RPMI7951 (cell line): ENCODE results near the gene FGF11. TPM values are rescaled to one million over a fixed set of nuclear protein-coding genes. Genes with fewer than 3 reads are reported as not detected.
"Not testable (repeated sequence)": the region's sequence is repeated elsewhere in the genome, so short reads cannot be mapped to it uniquely, and the experiment has no call there.

ENCODE experiments used
- DNase-seq: peaks from one replicate; pipeline ENCODE4 v3.0.0-alpha.2; 2012; ENCODE audit warnings: low read depth
- total RNA-seq: library from RNA; depleted of rRNA; stranded (reverse); fragments of >200 nt; shearing (Covaris generic); gene quantifications from 2 replicates; pipeline ENCODE4 v1.2.3, GENCODE V29; 2014

FGF11 gene
- total RNA-seq, 1 experiment from 2014 or later = 4.1 TPM

DNA sequence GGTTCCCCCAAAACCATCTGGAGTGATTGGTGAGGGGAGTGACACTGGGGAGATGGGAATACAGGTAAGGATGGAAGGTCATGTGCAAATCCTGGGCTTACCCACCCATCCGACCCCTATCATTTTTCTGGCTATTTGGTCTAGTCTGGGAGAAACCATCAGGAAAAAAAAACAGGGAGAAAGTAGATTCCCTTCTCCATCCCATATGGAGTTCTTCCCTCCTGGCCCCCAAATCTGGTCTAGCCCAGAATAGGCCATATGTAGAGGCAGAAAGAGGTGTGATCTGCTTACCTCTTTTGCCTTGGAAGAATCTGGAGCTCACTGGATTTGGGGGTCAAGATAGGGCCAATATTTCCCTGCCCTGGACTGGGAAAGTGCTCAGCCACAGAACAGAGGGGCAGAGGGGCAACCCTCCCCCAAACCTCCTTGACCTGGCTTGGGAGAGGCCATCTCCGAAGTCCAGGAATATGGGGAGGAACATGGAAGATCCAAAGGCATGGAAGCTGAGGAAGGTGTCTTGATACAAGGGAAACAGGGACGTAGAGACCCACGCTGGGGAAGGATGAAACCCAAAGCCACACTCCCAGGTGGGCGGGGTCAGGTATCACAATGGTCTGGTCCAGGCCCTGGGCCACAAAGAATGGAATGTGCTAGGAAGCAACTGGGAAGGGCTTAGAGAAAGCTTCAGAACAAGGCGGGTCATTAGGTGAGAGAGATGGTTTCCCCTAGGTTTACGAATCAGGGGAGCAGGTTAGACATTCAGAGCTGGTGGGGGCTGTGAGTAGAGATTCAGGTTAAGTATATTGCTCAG, 21.7 kb downstream of the FGF11 start:
- DNase-seq = no peak

DNA sequence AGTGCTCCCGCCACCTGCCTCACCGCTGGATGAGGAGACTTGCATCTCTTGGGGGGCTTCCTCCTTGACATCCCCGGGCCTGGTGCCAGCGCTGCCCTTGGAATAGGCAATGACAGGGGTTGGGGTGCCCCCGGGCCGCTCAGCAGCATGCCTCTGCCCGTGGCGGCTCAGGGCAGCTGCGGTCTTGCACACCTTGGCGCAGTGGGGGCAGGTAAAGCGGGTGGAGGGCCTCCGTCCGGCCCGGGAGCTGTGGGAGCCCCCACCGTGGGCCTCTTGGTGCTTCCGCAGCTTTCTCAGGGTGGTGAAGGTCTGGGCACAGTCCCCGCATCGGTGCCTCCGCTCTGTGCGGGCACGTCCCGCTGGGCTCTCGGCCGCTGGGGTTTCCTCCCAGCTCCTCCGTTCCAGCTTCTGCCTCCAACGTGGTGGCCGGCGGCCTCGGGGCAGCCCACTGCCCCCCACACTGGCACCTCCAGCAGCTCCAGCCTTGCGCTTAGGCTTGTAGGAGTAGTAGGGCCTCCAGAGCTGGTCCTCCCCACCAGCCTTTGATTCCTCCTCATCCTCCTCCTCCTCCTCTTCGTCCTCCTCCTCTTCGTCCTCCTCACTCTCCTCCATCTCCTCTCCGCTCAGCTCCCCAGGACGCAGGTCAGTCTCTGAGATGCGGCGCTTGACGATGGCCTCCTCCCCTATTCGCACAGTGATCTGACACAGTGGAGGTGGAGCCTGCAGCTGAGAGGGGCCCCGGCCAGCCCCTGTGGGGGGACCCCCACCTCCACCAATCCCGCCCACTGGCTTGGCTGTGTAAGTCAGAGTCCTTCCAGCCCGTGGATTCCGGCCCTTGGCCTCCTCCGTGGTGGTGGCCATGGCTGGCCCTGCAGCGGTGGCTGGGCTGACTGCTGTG, 23.4 kb downstream of the FGF11 start:
- no peak for DNase-seq

DNA sequence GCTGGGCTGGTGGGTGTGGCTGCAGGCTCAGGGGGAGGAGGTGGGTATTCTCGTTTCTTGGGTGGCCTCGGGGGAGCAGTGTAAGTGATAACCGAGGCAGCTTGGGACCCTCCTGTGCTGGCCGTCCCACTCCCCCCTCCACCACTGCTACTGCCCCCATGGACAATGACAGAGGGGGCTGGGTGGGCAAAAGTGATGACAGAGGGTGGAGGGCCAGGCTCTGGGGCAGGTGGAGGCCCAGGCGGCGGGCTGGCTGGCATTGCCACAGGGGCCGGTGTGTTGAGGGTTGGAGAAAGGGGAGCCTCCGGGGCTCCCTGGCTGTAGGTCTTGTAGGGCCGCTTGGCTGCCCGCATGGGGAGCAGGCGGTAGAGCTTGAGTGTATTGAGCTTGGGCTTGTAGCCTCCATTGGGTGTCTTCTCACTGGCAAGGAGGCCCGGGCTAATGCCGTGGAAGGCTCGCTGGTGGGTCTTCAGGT, 24.1 kb downstream of the FGF11 start:
- no peak for DNase-seq

DNA sequence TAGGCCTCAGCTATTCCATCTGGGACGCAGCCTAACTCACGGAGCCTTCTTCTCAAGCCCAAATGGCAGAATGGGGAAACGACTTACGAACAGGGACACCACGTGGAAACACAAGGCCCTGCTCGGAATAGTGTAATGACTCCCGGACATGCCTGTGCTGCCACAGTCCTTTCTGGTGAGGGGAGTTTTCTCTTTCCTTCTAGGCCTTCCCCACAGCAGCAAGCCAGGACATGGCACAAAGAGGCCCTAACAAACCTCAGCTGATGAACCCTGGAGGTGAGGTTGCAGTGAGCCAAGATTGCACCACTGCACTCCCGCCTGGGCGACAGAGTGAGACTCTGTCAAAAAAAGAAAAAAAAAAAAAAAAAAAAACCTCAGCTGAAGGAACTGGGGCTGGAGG, 24.8 kb downstream of the FGF11 start:
- no peak for DNase-seq

- DNase-seq = no peak
Measured at GRCh38 chr17:7465597-7466275, 26.4 kb downstream of the FGF11 start.

DNA sequence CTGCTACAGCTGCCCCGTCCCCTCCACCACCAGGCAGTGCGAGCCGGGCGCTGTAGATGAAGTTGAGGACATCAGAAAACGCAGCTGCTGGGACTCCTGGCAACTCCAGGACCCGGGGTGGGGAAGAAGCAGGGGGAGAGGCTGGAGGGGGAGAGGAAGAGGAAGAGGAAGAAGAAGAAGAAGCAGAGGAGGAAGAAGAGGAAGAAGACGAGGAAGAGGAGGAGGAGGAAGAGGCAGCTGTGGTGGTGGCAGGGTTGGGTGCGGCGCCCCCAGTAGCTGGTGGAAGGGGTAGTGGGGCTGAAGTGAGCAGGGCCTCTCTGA, 27.0 kb downstream of the FGF11 start:
- DNase-seq = no peak

- DNase-seq = peak; percentile 67
Measured at GRCh38 chr17:7466639-7467341, 27.5 kb downstream of the FGF11 start.

GRCh38 chr17:7467498-7467897, 28.2 kb downstream of the FGF11 start:
- no peak for DNase-seq

GRCh38 chr17:7468290-7468689, 29.0 kb downstream of the FGF11 start:
- no peak for DNase-seq

- DNase-seq = no peak
Measured at GRCh38 chr17:7468804-7469389, 29.6 kb downstream of the FGF11 start.

DNA sequence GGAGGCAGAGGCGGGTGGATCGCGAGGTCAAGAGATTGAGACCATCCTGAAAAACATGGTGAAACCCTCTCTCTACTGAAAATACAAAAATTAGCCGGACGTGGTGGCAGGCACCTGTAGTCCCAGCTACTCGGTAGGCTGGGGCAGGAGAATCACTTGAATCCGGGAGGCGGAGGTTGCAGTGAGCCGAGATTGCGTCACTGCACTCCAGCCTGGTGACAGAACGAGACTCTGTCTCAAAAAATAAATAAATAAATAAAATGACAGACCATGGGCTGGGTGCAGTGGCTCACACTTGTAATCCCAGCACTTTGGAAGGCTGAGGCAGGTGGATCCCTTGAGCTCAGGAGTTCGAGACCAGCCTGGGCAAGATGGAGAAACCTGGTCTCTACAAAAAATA, 30.5 kb downstream of the FGF11 start:
- DNase-seq = not testable (repeated sequence)

DNA sequence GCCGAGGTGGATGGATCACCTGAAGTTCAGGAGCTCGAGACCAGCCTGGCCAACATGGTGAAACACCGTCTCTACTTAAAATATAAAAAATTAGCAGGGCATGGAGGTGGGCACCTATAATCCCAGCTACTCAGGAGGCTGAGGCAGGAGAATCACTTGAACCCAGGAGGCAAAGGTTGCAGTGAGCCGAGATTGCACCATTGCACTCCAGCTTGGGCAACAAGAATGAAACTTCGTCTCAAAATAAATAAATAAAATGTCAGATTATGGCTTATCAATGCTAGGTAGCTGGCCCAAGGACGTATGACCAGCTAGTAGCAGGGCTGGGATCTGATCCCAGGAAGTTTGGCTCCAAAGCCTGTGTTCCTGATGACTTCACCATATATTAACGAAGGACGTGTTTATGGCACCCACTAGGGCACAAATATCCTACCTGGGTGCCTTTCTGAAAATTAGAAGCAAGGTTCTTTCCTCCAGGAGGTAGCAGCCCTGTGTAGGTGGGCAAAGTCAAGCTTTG, 31.2 kb downstream of the FGF11 start:
- DNase-seq = not testable (repeated sequence)

DNA sequence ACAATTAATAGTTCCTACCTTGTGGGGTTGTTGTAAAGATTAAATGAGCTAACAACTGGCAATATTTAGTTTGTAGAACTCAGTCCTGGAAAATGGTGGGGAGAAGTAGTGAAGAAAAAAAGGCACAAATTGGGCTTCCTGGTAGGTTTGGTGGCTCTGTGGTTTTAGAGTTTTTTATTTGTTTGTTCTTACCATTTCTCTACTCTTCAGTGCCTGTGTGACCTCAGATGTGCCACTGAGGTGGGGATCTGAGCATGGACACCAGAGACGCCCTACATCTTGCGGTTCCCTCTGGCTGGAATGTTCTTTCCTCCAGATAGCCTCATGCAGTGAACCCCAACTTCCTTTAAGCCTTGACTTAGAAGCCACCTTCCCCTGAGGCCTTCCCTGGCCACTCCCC, 32.4 kb downstream of the FGF11 start:
- no peak for DNase-seq

DNA sequence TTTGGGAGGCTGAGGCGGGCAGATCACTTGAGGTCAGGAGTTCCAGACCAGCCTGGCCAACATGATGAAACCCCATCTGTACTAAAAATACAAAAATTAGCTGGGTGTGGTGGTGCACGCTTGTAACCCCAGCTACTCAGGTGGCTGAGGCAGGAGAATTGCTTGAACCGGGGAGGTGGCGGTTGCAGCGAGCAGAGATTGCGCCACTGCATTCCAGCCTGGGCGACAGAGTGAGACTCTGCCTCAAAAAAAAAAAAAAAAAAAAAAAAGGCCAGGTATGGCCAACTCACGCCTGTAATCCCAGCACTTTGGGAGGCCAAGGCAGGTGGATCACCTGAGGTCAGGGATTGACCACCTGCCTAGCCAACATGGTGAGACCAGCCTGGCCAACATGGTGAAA, 35.5 kb downstream of the FGF11 start:
- DNase-seq = not testable (repeated sequence)

DNA sequence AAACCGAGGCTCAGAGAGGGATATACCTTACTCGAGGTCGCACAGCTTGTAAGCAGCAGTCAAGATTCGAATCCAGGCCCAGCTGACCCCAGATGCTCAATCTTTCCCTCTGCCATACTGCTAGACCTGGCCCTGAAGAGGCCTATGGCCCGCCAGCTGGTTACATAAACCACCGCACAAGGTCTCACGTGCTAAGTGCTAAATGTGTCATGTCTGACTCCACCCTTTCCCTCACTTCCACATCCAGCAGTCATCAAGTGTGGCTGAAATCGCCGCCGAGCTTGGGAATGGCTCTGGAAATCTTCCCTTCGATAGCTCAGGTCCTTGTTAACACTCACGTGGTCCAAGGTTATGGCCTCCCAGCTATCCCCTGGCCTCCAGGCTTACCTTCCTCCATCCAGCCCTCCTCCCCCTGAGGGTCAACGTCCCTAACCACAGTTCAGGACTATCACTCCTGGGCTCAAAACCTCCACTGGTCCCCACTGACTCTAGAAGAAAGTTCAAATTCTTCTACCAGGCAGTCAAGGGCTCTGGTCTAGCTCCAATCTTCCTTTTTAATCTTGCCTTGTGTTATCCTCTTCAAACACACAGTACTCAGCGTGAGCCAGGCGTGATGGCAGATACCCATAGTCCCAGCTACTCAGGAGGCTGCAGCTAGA, 36.6 kb downstream of the FGF11 start:
- peak; percentile 64 for DNase-seq

- peak; percentile 57 for DNase-seq
Measured at GRCh38 chr17:7476494-7476893, 37.2 kb downstream of the FGF11 start.

GRCh38 chr17:7476951-7477350, 37.6 kb downstream of the FGF11 start:
- DNase-seq = no peak

DNA sequence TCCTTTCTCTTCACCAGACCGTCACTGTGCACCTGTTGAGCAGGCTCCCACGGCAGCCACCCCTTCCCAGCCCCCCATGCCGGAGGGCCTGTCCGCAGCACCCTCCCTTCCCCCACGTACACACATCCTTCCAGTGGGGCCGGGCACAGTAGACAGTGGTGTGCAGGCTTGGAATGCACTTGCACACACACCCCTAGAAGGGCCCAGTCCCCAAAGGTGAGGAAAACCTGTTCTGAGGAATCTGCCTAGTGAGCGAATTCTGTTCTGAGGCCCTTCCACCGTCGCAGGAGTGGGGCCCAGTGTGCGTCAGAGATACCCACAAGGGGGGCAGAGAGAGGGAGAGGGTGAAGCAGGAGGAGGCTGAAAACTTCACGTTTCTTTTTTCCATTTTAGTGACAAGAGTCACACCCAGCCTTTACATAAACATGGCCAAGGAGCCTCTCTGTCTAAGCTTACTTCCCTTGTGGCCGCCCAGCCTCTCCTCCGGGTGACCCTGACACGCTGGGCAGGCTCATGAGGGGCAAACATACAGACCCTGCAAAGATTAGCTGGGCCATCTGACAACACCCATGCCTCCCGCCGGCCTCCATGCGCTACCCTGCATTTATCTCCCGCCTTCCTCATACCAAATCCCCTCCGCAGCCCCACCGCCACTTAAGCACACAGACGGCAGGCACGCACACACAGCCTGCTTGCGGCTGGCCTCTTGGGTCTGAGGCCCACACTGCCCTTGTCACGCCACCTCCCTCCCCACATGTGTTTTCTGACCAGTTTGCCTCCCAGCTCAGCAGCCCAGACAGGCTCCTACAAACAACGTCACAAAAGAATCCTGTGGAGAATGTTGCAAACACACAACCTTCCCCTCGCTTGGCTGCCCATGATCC, 38.3 kb downstream of the FGF11 start:
- DNase-seq = peak; percentile 90
